Measurements from ENCODE around the gene TMEM272.
A peak's percentile ranks its signal among the peaks of the same experiment; 100 is the strongest.

TMEM272 gene

GRCh38 chr13:51772105-51772455 lies 72.9 kb downstream of the TMEM272 start:
- DNase-seq (ENCODE audit: low spot score): no peak
- no peak for TF ChIP-seq CTCF (IDR thresholded peaks at IDR 0.05)
- Histone ChIP-seq H3K4me3 (no peak overlapping the region), H3K27ac (no peak overlapping the region)

- Histone ChIP-seq H3K27ac (peak overlapping the region in 1 of 2 donors; percentile 86), H3K4me3 (no peak overlapping the region)
- DNase-seq (ENCODE audit: low spot score): no peak
- no peak for TF ChIP-seq CTCF (IDR thresholded peaks at IDR 0.05)
Measured at GRCh38 chr13:51771418-51772104, 73.4 kb downstream of the TMEM272 start.

- DNase-seq (ENCODE audit: low spot score): no peak
- Histone ChIP-seq H3K4me3 (no peak overlapping the region), H3K27ac (peak overlapping the region; percentile 86)
- no peak for TF ChIP-seq CTCF (IDR thresholded peaks at IDR 0.05)
Measured at GRCh38 chr13:51770681-51771417, 74.1 kb downstream of the TMEM272 start.

GRCh38 chr13:51770160-51770559 lies 74.8 kb downstream of the TMEM272 start:
- peak overlapping the region; percentile 86 for H3K27ac ChIP-seq
- no peak overlapping the region for H3K4me3 ChIP-seq
- no peak for DNase-seq (ENCODE audit: low spot score)
- TF ChIP-seq CTCF (IDR thresholded peaks at IDR 0.05): no peak

GRCh38 chr13:51769455-51770127 lies 75.4 kb downstream of the TMEM272 start:
- Histone ChIP-seq H3K27ac (peak overlapping the region; percentile 86 to 88), H3K4me3 (no peak overlapping the region)
- peak; percentile 90 for DNase-seq (ENCODE audit: low spot score)
- no peak for TF ChIP-seq CTCF (IDR thresholded peaks at IDR 0.05)

GRCh38 chr13:51768976-51769375 lies 76.0 kb downstream of the TMEM272 start:
- no peak for TF ChIP-seq CTCF (IDR thresholded peaks at IDR 0.05)
- peak overlapping the region; percentile 86 to 88 for H3K27ac ChIP-seq
- no peak overlapping the region for H3K4me3 ChIP-seq
- DNase-seq (ENCODE audit: low spot score): no peak

All from coronary artery (tissue), 2 donors.